NT2/D1 (cell line): ENCODE measurements around the gene PHACTR2.

Source experiments
- SUZ12 ChIP-seq: IDR thresholded peaks from 2 replicates; pipeline ENCODE4 v1.6.1; 2011; ENCODE audit not compliant: insufficient read length, insufficient read depth; ENCODE audit errors: extremely low read depth
- YY1 ChIP-seq: IDR thresholded peaks from 2 replicates; pipeline ENCODE4 v1.6.1; 2011; ENCODE audit not compliant: insufficient read length, insufficient read depth
- ZNF274 ChIP-seq: IDR thresholded peaks from 2 replicates; pipeline ENCODE4 v1.6.1; 2011; ENCODE audit warnings: mild to moderate bottlenecking, low read depth, low read length

- TF ChIP-seq YY1: no peak
- no peak for TF ChIP-seq ZNF274
- TF ChIP-seq SUZ12: no peak
Observed at GRCh38 chr6:143727035-143727434, 49.3 kb downstream of the PHACTR2 start.
